GM18526 (cell line): ENCODE results near the gene COX5A.
A peak's percentile ranks its signal among the peaks of the same experiment; 100 is the strongest.

ENCODE experiments used
- POLR2A ChIP-seq: IDR thresholded peaks from 3 replicates; pipeline ENCODE4 v1.6.1; 2011; ENCODE audit not compliant: insufficient read length; ENCODE audit errors: extremely low read depth

Gene COX5A

DNA sequence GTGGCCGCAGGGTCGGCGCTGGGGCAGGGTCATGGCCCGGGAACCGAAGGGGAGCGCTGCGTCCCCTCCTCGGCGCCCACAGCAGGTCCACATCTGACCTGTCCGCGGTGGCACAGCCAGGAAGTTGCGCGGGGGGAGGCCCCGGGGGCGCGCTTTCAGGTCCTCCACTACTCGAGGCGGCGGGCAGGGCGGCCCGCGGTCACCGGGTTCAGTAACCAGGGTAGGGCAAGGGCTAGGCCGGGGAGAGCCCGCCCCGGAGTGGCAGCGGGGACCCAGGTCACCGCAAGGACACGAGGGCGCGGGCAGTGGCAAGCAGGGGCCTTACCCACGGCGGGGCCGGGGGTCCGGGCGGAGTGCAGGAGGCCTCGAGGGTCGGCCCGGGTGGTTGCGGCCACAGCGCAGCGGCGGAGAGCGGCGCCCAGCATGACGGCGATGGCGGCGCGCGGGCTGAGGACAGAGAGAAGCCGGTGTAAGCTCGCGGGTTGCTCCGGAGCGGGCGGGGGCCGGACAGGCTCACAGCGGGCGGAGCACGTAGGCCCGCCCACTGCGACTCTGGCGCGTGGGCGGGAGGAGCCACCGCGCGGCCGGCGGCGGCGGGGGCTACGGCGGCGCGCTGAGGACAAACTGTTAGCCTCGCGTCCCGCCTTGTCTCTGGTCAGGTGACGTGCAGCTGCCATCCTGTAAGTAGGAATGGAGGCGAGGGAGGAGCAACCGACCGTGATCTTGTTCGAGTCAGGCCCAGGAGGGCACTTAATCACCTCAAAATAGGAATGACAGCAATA, at the start of gene COX5A:
Gene COX5A, minus strand, starts transcription at position 484 of the 782 bp plus-strand sequence. Its CDS starts 59 bp downstream, at position 425.
- TF ChIP-seq POLR2A: peak; percentile 90

DNA sequence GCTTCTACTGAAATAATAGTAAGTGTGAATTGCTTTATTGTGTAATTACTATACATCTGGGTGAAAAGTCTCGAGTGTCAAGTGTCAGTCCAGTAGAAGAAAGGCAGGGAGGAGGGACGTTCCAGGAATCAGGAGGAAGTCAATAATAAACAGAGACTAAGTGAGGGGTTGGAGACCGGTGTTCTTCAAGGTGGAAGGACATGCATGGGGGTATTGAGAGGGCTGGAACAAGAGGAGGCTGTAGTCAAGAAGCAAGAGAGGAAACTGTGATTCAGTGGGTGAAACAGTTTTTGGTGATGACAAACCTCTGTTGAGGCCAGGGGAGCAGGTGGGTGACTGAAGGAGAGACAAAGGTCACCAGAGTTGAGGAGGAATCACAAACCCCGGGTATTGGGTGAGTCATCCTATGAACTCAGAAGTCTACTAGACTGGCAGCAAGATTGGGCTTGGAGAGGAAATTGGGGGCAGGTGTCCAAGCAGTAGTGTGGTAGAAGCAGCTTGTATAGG, 45.9 kb upstream of the COX5A start:
- no peak for TF ChIP-seq POLR2A

DNA sequence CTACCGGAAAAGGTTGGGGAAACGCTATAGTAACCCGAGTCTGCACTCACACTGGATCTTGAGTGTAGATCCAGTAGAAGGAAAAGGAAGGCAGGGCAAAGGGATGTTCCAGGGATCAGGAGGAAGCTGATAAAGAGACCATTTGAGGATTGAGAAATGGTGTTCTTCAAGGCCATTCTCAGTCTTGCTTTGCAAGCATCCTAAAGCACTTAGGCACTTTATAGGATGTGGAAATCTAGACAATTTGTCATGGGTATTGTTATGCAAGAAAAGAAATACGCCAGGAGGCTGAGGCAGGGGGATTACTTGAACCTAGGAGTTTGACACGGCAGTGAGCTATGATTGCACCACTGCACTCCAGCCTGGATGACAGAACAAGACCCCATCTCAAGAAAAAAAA, 44.3 kb upstream of the COX5A start:
- TF ChIP-seq POLR2A: no peak

DNA sequence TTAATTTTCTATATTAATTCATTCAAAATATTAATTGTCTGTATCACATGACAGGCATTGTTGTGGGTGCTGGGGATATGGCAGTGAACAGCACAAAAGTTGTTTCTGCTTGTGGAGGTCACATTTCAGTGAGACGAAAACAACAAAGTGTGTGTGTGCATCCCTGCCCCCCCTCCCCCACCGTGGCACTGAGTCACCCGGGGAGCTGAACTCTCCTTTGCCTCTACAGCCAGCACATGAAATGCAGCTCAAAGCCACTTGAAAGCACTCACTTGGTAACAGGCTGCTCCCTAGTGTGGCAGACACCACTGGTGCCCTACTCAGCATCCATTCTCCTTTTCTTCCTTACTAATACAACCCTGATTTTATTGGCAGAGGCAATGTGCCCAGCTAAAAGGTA, 40.6 kb upstream of the COX5A start:
- no peak for TF ChIP-seq POLR2A

- TF ChIP-seq POLR2A: no peak
These were observed 40.2 kb upstream of the COX5A start for GRCh38 chr15:74978077-74978476.

DNA sequence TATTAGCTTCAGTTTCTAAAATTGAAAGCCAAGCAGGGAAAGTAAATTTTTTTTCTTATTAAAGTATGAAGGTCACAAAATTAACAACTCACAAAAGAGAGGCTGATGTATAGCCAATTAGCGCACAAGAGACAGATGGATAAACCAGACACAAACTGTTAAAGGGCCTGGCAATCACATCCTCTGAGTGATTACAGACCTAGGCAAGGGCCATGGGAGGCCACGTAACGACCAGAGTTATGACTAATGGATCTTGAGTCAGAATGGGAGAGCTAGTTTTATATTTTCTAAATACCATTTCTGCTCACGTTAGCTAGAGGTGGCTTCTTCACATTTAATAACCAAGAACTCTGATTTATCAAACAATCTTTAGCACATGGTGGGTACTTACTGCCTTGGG, 39.7 kb upstream of the COX5A start:
- TF ChIP-seq POLR2A: no peak

DNA sequence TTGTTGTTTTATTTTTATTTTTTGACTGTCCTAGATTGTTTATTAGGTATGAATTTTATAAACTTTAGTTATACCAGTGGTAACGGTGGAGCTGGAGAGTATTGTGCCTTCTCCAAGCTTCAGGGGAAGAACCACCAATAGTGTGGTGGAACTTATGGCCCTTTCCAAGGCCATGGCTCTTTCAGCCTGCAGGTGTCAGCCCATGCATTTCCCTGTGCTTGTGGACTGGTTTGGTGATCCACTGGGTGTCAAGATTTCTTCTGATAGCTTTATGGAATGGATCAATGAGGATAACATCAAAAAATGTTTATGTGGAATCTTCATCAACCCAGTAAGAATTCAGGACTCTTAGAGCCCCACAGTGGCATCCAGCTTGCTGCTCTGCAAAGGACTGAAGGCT, 38.3 kb upstream of the COX5A start:
- TF ChIP-seq POLR2A: no peak

- no peak for TF ChIP-seq POLR2A
These were observed 29.8 kb upstream of the COX5A start for GRCh38 chr15:74967670-74968069.

DNA sequence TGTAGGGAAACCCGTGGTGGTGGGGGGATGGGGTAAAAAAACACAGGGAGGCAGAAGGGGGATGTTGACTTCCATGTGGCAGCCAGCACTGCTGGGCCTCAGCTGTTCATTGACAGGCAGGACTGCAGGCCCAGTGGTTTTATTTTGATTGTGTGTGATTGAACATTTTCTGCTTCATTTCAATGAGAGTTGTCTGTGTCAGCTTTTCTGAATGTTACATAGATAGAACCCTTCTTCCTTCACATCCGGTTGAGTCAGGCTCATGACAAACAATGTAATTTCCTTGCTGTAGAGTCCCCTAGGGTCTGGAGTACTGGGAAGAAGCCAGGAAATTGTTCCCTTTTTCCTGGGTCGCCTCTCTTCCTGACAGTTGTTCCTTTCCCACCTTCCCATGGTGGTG, 26.9 kb upstream of the COX5A start:
- no peak for TF ChIP-seq POLR2A

DNA sequence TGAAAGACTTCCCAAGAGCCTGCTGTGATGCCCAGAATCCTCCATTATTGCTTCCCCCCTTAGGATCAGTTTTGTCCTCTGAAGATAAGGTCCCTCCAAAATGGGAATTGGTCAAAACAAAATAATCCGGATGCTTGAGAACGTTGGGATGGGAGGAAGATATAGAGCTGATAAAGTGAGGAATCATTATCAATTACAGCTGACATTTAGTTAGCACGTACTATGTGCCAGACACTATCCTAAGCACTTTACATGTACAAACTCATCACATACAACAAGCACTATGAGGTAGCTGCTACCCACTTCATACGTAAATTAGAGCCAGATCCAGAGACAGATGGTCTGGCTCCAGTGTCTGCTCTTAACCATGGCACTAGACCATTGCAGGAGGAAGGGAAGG, 25.3 kb upstream of the COX5A start:
- no peak for TF ChIP-seq POLR2A

- TF ChIP-seq POLR2A: no peak
These were observed 24.8 kb upstream of the COX5A start for GRCh38 chr15:74962671-74963070.

GRCh38 chr15:74962219-74962618, 24.3 kb upstream of the COX5A start:
- no peak for TF ChIP-seq POLR2A

- no peak for TF ChIP-seq POLR2A
These were observed 23.7 kb upstream of the COX5A start for GRCh38 chr15:74961616-74962015.

DNA sequence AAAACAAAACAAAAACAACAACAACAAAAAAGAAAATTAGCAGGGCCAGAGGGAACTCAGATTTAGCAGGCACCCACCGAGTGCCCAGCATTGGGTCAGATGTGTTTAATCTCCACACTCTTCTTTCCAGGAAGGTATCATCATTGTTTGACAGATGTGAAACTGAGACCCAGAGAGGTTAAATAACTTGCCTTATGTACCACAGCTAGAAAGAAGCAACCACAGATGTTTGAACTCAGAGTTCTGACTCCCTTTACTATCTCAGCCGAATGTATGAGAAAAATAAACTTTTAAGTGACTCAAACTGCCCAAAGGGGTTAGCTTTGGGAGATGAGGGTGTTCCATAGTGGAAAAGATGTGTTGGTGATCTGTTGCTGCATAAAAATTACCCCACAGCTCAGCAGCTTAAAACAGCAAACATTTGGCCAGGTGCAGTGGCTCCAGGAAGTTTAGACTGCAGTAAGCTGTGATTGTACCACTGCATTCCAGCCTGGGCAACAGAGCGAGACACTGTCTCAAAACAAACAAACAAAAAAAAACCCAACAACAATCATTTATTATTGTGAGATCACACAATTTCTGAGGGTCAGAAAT, 23.2 kb upstream of the COX5A start:
- no peak for TF ChIP-seq POLR2A

- TF ChIP-seq POLR2A: no peak
These were observed 22.4 kb upstream of the COX5A start for GRCh38 chr15:74960286-74960685.

DNA sequence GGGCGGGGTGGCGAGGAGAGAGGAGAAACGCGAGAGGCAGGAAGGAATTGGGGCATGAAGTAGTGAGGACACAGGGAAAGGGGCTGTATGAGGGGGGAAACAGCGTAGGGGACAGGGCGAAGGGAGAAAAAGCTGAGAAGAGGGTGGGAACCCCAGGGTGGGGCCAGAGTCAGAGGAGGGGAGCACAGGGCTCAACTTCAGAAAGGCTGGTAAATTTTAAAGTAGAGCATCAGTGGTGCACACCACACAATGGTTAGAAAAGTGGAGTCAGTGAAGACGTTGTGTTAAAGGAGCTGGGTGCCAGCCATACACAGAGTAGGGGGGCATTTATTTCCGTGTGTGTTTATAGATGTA, 21.7 kb upstream of the COX5A start:
- TF ChIP-seq POLR2A: no peak

DNA sequence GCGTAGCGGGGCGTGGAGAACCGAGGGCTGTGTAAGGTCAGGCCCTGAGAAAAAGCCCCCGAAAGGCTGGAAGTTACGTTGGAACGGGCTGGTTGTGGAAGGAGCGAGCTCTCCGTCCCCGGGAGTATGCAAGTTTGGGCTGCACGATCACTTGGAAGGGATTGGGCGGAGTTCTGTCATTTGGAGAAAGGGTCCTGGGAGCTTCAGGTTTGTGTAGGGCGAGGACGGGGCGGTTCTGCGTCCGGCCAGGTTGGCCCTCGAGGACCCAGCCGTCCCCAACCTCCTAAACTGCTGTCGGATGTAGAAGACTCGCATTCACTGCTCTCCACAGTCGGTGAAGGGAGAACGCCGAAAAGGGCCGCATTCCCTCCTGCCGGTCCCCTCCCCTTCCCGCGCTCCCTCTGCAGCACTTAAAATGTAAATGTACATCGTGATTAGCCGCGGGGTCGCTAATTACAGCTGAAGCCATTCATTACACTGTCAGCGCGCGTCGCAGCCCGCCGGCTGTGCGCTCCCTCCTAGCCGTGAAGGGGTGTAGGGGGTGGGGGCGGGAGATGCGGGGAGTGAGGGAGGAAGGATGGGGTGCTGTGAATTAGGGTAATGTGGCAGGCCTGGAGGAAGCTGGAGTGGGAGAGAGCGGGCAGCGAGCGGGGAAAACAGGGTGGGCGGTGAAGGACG, 21.2 kb upstream of the COX5A start:
- TF ChIP-seq POLR2A: no peak
